ENCODE results near the gene TAF1B.

GRCh38 chr2:9961013-9961412, 117.7 kb downstream of the TAF1B start:
- TF ChIP-seq POLR2AphosphoS5 (IDR thresholded peaks at IDR 0.05; ENCODE audit: insufficient read depth, low read depth, low read length) (no peak), CTCF (IDR thresholded peaks at IDR 0.05; ENCODE audit: extremely low read depth in 1 of 2, insufficient read depth in 1 of 2, low read depth in 1 of 2, low read length in 2 of 2) (no peak), EZH2 (IDR thresholded peaks at IDR 0.05; ENCODE audit: borderline replicate concordance, low read depth, low read length, severe bottlenecking) (no peak), POLR2A (IDR thresholded peaks at IDR 0.05; ENCODE audit: low read depth, low read length) (no peak), MYC (IDR thresholded peaks at IDR 0.05; ENCODE audit: low read depth, low read length) (no peak), GATA2 (IDR thresholded peaks at IDR 0.05; ENCODE audit: insufficient read depth, insufficient read length, low read depth, low read length) (no peak)

Measured in endothelial cell of umbilical vein (primary cell).